GM18873 (cell line): ENCODE measurements around the gene LPA.
"Not testable (repeated sequence)": the region's sequence is repeated elsewhere in the genome, so short reads cannot be mapped to it uniquely, and the experiment has no call there.

ENCODE experiments used
- ATAC-seq: cut with Tn5 transposase; IDR thresholded peaks from one replicate; pipeline ENCODE4 v1.9.1; 2021; ENCODE audit warnings: mild to moderate bottlenecking, moderate library complexity, moderate number of reproducible peaks; ENCODE audit not compliant: unreplicated experiment, low FRiP score

Gene LPA

GRCh38 chr6:160664198-160664597 lies at the start of gene LPA:
TSS of gene LPA (minus strand) at chr6:160664275. CDS start at chr6:160664214, 61 bp downstream.
- ATAC-seq: not testable (repeated sequence)

GRCh38 chr6:160708993-160709392 lies 44.9 kb upstream of the LPA start:
- ATAC-seq: not testable (repeated sequence)

- ATAC-seq: not testable (repeated sequence)
Measured at GRCh38 chr6:160704688-160705087, 40.6 kb upstream of the LPA start.

- ATAC-seq: not testable (repeated sequence)
Measured at GRCh38 chr6:160701918-160702680, 38.0 kb upstream of the LPA start, which contains the start of gene PLG. TSS of gene PLG (plus strand) at chr6:160702244. CDS start at chr6:160702305, 61 bp downstream.

- ATAC-seq: no peak
Measured at GRCh38 chr6:160697826-160698225, 33.8 kb upstream of the LPA start.

GRCh38 chr6:160696884-160697283 lies 32.8 kb upstream of the LPA start:
- ATAC-seq: not testable (repeated sequence)

GRCh38 chr6:160695622-160696021 lies 31.5 kb upstream of the LPA start:
- ATAC-seq: not testable (repeated sequence)

- ATAC-seq: not testable (repeated sequence)
Measured at GRCh38 chr6:160695025-160695424, 30.9 kb upstream of the LPA start.

GRCh38 chr6:160692369-160692959 lies 28.4 kb upstream of the LPA start:
- no peak for ATAC-seq

GRCh38 chr6:160691617-160692016 lies 27.5 kb upstream of the LPA start:
- no peak for ATAC-seq

GRCh38 chr6:160690458-160690857 lies 26.4 kb upstream of the LPA start:
- ATAC-seq: no peak

GRCh38 chr6:160685762-160686450 lies 21.8 kb upstream of the LPA start:
- ATAC-seq: no peak

GRCh38 chr6:160685101-160685761 lies 21.2 kb upstream of the LPA start:
- ATAC-seq: not testable (repeated sequence)

- no peak for ATAC-seq
Measured at GRCh38 chr6:160679402-160679769, 15.3 kb upstream of the LPA start.

GRCh38 chr6:160678744-160679401 lies 14.8 kb upstream of the LPA start:
- ATAC-seq: no peak

GRCh38 chr6:160678230-160678629 lies 14.2 kb upstream of the LPA start:
- no peak for ATAC-seq

GRCh38 chr6:160676418-160676817 lies 12.3 kb upstream of the LPA start:
- ATAC-seq: not testable (repeated sequence)

GRCh38 chr6:160668589-160668988 lies 4.5 kb upstream of the LPA start:
- ATAC-seq: no peak

- ATAC-seq: peak; percentile 47
Measured at GRCh38 chr6:160667639-160668481, 3.8 kb upstream of the LPA start.
